H1 (cell line): ENCODE measurements around the gene PRG2. TPM values are rescaled to one million over a fixed set of nuclear protein-coding genes. Genes with fewer than 3 reads are reported as not detected.

Experiments used
- KDM1A ChIP-seq: fragments of 200-600, 300-600 bp; sonication (generic); IDR thresholded peaks from 2 replicates; pipeline ENCODE4 v1.7.1; 2016; ENCODE audit warnings: mild to moderate bottlenecking, low read length, borderline replicate concordance
- polyA plus RNA-seq, 7 experiments: library from polyadenylated mRNA; depleted of rRNA in 3 of 7; stranded (reverse) in 5 of 7; unstranded in 2 of 7; fragments of >200 nt in 5 of 7; fragments of 200-250 nt in 2 of 7; gene quantifications; 1 replicate in 5 of 7; 2 replicates in 1 of 7; 4 replicates in 1 of 7; pipeline versions ENCODE4 v1.2.1 to v1.2.3, GENCODE V29; 2011 to 2013; ENCODE audit warnings: missing spikeins in 2 of 7, mixed read lengths in 2 of 7
- total RNA-seq: library from RNA; stranded (reverse); fragmentation: NEBNext Ultra II Directional; extraction: Animal tissue kit (Norgen Biotek cat#: 25700); gene quantifications from 2 replicates; pipeline ENCODE4 v1.2.1, GENCODE V29; 2021

The PRG2 gene
- total and polyA plus RNA-seq, 2 of the 8 experiments (the other 6 are each of a cell fraction or from before 2014, with no cell fraction given), result 0.32 TPM; not detected in 1

GRCh38 chr11:57406337-57406904, 16.0 kb upstream of the PRG2 start (continued):
- no peak for TF ChIP-seq KDM1A
